HUDEP-2 (cell line): ENCODE results near the gene NPC1.
"Not testable (repeated sequence)": the region's sequence is repeated elsewhere in the genome, so short reads cannot be mapped to it uniquely, and the experiment has no call there.

Experiments
- DNase-seq, 76 experiments: peaks; one replicate each; lab custom pipeline; 2025; ENCODE audit not compliant: unreplicated experiment in 76 of 76; lab: John Stamatoyannopoulos, UW

Gene NPC1

GRCh38 chr18:23528580-23529472, 57.5 kb downstream of the NPC1 start:
- peak in 12 of 76 experiments; percentile 14 to 60 (median 42) for DNase-seq

- DNase-seq: no peak
These were observed 59.7 kb downstream of the NPC1 start for GRCh38 chr18:23526501-23527063.

- DNase-seq: no peak
These were observed 62.0 kb downstream of the NPC1 start for GRCh38 chr18:23524213-23524707.

- no peak for DNase-seq
These were observed 62.7 kb downstream of the NPC1 start for GRCh38 chr18:23523429-23524212.

- DNase-seq: no peak
These were observed 64.4 kb downstream of the NPC1 start for GRCh38 chr18:23521907-23522306.

GRCh38 chr18:23521271-23521670, 65.0 kb downstream of the NPC1 start:
- DNase-seq: no peak

GRCh38 chr18:23519734-23520133, 66.6 kb downstream of the NPC1 start:
- no peak for DNase-seq

- DNase-seq: peak in 72 of 76 experiments; percentile 1 to 87 (median 58)
These were observed 70.3 kb downstream of the NPC1 start for GRCh38 chr18:23515911-23516546.

- no peak for DNase-seq
These were observed 73.7 kb downstream of the NPC1 start for GRCh38 chr18:23512641-23513040.

GRCh38 chr18:23512216-23512615, 74.1 kb downstream of the NPC1 start:
- not testable (repeated sequence) for DNase-seq

- DNase-seq: not testable (repeated sequence)
These were observed 75.4 kb downstream of the NPC1 start for GRCh38 chr18:23510923-23511322.

- DNase-seq: no peak
These were observed 79.9 kb downstream of the NPC1 start for GRCh38 chr18:23506393-23506792.

GRCh38 chr18:23504720-23505119, 81.6 kb downstream of the NPC1 start:
- peak in 1 of 76 experiments; percentile 10 for DNase-seq

GRCh38 chr18:23503963-23504344, 82.4 kb downstream of the NPC1 start:
- DNase-seq: peak in 5 of 76 experiments; percentile 5 to 28 (median 21)

GRCh38 chr18:23503038-23503962, 83.0 kb downstream of the NPC1 start, which contains the start of gene RMC1:
TSS of gene RMC1 (plus strand) at chr18:23503511. CDS start at chr18:23503619, 108 bp downstream.
- DNase-seq: peak in 75 of 76 experiments; percentile 29 to 99 (median 94)

GRCh38 chr18:23502516-23503037, 83.7 kb downstream of the NPC1 start:
- DNase-seq: peak in 3 of 76 experiments; percentile 22 to 52 (median 34)

GRCh38 chr18:23501626-23502025, 84.7 kb downstream of the NPC1 start:
- DNase-seq: no peak

GRCh38 chr18:23499291-23499781, 87.0 kb downstream of the NPC1 start:
- no peak for DNase-seq

GRCh38 chr18:23498877-23499276, 87.4 kb downstream of the NPC1 start:
- peak in 71 of 76 experiments; percentile 6 to 86 (median 58) for DNase-seq
